ENCODE data around the gene EFNB2.

Gene EFNB2

GRCh38 chr13:106551350-106551749, 15.9 kb upstream of the EFNB2 start:
- DNase-seq (ENCODE audit: low read depth in 2 of 2, low spot score in 1 of 2), result no peak

GRCh38 chr13:106550570-106551135, 15.2 kb upstream of the EFNB2 start:
- no peak for DNase-seq (ENCODE audit: low read depth in 2 of 2, low spot score in 1 of 2)

DNA sequence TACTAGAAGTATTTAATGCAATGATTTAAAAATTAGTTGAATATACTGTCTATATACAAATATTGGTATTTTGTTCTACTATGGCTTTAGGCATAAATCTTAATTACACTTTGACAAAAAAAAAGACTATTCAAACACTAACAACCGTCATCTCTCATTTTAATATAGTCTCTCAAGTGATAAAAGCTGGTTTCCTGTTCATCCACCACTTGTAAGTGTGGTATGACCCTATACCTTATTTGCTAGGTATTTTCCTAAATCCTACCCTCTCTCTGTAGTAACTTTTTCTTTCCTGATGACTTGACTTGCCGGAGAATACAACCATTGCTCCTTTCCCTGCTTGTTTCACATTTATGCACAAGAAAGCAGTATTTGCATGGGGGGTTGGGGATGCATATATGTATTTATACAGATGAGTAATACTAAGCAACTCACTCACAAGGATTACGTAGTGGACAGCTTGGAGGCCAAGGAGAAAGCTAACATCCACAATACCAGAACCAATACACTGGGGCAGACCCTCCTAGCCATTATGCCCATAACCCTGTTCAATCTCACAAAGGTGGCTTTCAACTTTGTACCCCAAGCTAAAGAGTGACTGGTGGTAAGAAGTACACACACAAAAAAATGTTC, 12.7 kb upstream of the EFNB2 start:
- DNase-seq (ENCODE audit: low read depth in 2 of 2, low spot score in 1 of 2), result no peak

DNA sequence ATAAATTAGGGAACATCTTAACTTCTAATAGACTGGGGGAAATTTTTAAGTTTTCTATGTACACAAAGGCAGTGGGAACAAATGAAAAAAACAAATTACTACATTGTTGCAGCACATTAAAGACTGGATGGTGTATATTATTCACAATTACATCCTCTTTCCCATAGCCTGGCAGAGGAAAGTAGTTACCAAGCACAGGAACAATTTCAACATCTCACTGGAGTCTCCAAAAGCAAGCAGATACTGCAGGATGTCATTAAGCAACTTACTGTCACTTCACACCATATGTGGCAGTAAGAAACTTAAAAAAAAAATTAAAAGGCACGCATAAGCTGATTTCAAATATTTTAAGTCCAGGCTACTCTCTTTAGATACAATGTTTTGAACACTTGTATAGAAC, 6.4 kb upstream of the EFNB2 start:
- no peak for DNase-seq (ENCODE audit: low read depth in 2 of 2, low spot score in 1 of 2)

DNA sequence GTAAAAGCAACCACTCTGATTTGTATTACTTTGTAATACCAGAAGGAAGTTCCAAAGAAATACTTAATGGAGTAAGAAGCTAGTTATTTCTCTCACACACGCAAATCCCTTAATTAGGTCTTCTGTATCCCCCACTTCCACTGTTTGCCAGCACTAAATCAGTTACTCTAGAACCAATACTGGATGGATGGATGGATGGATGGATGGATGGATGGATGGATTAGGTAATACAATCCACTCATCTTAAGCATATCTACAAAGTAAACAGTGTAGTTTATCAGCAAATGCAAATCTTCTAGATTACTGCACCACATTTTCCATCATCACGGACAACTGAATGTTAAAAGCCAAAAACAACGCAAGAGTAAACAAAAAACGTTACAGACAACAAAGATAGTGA, 5.2 kb upstream of the EFNB2 start:
- DNase-seq (ENCODE audit: low read depth in 2 of 2, low spot score in 1 of 2), result no peak

DNA sequence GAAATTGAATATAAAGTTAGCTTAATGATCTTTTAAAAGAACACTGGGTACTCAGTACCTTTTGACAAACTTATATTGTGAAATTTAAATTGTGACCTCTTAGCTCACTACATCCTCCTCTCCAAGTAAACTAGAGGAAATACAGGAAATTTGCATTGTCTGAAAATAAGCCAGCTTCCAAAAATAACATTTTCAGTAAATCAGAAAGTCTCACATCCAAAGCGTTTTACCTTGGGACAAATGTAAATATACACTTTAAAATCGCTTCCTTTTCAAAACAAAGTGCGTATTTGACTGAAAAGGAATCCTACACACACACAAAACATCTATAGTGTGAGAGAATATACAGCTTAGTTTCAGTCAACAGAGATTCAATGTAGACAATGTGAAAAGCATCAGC, 2.1 kb upstream of the EFNB2 start:
- DNase-seq (ENCODE audit: low read depth in 2 of 2, low spot score in 1 of 2), result no peak

DNA sequence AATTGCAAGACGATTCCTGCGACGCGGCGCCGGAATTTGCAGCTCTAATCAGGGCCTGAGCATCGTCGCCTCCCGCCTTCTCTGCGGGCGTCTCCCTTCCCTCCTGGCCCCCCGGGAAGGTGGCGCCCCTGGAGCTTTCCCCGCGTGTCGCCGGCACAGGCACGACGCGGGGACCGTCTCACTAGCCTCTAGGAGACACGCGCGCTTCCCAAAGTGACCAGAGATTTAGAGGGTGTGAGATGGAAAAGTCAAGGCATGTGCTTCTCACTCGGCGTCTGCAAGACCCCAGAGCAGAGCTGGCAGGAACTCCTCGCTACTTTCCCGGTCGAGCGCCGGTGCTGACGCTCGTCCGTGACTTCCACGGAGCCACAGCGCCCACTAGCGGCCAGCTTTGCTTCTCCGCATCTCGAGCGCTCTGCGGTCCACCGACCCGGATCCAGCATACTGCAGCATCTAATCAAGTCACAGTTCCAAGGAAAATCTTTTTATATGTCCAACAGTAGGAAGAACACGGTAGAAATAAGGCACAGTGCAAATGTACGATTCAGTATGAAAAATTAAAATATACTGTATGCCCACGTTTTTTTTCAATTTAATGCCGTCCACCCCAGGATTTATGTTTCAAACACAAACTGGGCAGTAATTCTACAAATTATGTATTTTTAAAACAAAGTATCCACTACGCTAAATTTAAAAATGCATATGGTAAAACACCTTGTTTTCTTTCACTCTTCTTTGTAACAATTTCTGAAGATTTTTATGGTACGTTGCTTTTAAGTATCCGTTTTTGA, 977 bp upstream of the EFNB2 start:
- peak; percentile 82 to 83 for DNase-seq (ENCODE audit: low read depth in 2 of 2, low spot score in 1 of 2)

- no peak for DNase-seq (ENCODE audit: low read depth in 2 of 2, low spot score in 1 of 2)
These were observed 567 bp downstream of the EFNB2 start for GRCh38 chr13:106534639-106535551.

DNA sequence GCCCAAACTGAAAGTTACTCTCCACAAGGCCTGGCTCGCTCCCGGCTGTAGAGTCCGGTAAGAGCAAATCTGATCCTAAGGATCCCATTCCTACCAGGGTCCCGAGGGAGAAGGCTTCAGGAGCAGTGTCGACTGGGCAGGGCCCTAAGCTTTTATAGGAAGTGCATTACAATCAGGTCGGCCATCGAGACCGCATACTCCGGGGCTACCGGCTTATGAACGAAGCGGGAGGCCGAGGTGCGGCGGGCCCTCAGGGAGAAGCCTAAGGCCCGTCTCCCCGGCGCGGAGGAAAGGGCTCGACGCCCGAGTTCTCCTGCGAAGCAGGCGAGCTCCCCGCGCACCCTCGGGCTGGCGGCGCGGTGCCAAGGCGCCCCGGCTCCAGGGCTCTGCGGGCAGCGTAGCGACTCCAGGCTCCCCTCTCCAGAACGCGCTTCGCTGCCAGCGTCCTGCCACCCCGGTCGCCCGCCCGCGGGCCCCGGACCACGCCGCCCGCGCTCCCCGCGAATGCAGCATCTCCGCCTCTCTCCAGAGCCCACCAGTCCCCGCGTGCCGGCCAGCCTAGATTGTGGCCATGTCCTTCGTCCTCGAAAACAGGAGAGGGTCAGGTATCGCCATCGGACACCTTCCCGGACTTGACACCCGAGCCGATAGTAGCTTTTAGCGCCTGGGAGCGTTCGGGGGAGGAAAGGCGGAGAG, 1.4 kb downstream of the EFNB2 start:
- DNase-seq (ENCODE audit: low read depth in 2 of 2, low spot score in 1 of 2), result no peak

GRCh38 chr13:106533101-106533942, 2.1 kb downstream of the EFNB2 start:
- no peak for DNase-seq (ENCODE audit: low read depth in 2 of 2, low spot score in 1 of 2)

DNA sequence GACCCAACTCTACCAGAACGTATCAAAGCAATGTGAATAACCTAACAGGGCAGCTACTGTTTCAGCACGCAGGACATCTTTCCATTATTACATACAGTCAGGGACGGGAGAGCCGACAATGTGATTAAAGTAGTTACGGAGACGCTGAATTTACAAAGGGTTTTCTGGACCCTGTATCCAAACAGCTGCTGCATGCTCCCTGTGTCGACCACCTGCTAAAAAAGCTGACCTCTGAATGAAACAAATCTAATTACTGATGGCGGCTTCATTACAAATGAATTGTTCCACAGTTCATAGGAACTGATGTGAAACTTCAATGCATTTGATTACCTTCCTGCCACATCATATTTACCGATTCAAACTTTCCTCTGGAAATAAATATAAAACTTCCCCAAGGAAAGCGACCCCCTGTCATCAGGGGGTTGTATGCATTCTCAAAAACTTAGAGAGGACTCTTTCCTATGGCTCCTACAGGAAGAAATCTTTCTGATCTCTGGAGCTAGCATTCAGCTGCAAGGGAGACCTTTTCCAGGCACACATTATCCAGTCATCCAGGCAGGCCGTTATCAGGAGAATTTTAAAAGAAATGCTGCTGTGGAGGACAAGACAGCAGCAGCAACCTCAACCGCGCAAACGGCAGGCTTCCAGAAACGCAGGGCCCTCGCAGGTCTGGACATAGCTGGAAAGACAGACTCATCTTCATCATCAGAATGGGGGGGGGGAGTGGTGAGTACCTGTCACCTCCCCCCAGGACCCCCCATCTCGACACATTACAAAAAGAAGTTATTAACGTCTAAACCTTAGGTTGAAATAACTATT, 3.1 kb downstream of the EFNB2 start:
- DNase-seq (ENCODE audit: low read depth in 2 of 2, low spot score in 1 of 2), result no peak

DNA sequence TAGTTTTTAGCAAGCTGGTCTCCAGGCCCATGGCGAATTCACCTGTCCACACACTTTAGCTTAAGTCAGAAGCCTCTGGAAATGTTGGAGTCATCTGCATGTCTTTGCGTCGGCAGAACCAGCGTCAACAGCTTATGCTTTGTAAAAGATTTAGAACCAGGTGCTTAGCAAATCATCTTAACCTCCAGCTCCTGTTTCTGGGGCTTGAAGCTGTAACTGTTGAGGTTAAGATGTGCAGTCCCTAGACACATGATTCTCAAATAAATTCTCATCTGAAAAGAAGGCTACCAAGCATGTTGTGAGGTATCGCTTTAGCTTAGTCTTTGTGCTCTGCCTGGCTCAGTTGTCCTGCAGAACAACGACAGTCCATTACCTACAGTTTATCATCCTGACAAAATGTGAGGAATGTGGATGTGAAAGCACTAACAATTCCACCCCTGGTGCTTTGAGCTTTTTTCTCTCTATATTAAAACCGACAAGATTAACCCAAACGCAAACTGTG, 4.4 kb downstream of the EFNB2 start:
- DNase-seq (ENCODE audit: low read depth in 2 of 2, low spot score in 1 of 2), result no peak

- DNase-seq (ENCODE audit: low read depth in 2 of 2, low spot score in 1 of 2), result no peak
These were observed 5.2 kb downstream of the EFNB2 start for GRCh38 chr13:106530171-106530851.

DNA sequence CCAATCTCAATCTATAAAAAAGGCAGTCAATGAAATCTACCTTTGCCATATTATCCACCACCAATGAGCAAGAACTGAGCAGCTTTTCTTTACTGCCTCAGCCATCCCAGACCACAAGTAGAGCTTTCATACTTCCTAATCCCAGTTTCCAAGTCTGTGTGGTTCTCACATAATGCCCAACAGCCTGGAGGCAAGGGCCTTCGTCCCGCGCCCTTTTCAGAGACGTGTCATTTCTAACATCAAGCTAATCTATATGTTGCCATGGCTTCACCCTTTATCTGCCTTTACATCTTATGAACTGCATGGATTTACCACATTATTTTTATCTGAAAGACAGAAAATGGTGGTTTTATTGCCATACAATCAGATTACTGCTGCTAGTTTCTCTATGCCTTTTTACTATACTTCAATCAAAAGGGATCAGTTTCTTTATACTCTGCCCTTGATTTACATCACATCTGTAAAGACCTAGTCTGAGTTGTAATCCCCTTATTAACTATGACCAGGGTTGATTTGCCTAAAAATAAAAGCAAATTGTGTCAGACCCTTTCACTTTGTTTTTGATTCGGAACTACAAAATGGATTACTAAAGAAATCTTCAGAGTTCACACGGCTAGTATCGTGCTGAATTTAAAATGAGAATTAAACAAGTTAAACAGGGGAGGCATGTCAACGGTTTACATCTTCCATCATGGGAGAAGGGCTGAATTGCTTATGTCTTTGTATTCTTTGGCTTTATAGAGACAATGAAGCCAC, 5.9 kb downstream of the EFNB2 start:
- no peak for DNase-seq (ENCODE audit: low read depth in 2 of 2, low spot score in 1 of 2)

GRCh38 chr13:106528718-106529414, 6.6 kb downstream of the EFNB2 start:
- no peak for DNase-seq (ENCODE audit: low read depth in 2 of 2, low spot score in 1 of 2)

DNA sequence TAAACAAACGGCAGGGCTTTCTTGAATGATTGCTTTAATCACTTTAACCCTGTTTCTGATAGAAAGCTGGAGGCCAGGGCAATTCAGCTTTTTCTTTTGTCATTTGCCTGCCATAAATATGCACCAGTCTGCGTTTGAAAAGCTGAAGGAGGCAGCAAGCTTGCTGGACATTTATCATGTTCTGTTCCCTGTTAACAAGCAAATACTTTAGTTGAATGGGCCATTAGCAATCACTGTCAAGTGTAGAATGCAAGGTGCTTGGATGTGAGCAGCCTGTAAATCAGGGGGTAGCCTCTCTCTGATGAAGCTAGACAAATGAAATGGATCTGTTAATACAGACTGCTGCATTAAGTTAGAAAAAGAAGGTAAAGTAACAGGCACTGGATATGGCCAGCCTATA, 7.6 kb downstream of the EFNB2 start:
- DNase-seq (ENCODE audit: low read depth in 2 of 2, low spot score in 1 of 2), result no peak

GRCh38 chr13:106527445-106527801, 8.0 kb downstream of the EFNB2 start:
- DNase-seq (ENCODE audit: low read depth in 2 of 2, low spot score in 1 of 2), result no peak
